ENCODE measurements around the gene MAGEA9B. TPM values are rescaled to one million over a fixed set of nuclear protein-coding genes. Genes with fewer than 3 reads are reported as not detected.
A peak's percentile ranks its signal among the peaks of the same experiment; 100 is the strongest.
"Not testable (repeated sequence)": the region's sequence is repeated elsewhere in the genome, so short reads cannot be mapped to it uniquely, and the experiment has no call there.

MAGEA9B gene
- total RNA-seq, 1 donor from 2014 or later: not detected

GRCh38 chrX:149551245-149551938 is 35.9 kb downstream of the MAGEA9B start:
- H3K36me3 ChIP-seq (ENCODE audit: control insufficient read depth in 3 of 3, insufficient read depth in 3 of 3, low read length in 3 of 3); H3K27ac ChIP-seq (ENCODE audit: low read depth, low read length); H3K9ac ChIP-seq (ENCODE audit: low read depth in 1 of 3, low read length in 3 of 3); H3K4me3 ChIP-seq (ENCODE audit: low read length in 3 of 3); H3K9me3 ChIP-seq (ENCODE audit: control insufficient read depth in 3 of 3, low read length in 3 of 3); H3K27me3 ChIP-seq (ENCODE audit: control insufficient read depth in 3 of 3, insufficient read depth in 3 of 3, low read length in 3 of 3); H3K4me1 ChIP-seq (ENCODE audit: control insufficient read depth in 3 of 3, insufficient read depth in 3 of 3, low read length in 3 of 3): not testable (repeated sequence)

- not testable (repeated sequence) for H3K4me1 ChIP-seq (ENCODE audit: control insufficient read depth in 3 of 3, insufficient read depth in 3 of 3, low read length in 3 of 3); H3K4me3 ChIP-seq (ENCODE audit: low read length in 3 of 3); H3K9ac ChIP-seq (ENCODE audit: low read depth in 1 of 3, low read length in 3 of 3); H3K27me3 ChIP-seq (ENCODE audit: control insufficient read depth in 3 of 3, insufficient read depth in 3 of 3, low read length in 3 of 3); H3K27ac ChIP-seq (ENCODE audit: low read depth, low read length); H3K9me3 ChIP-seq (ENCODE audit: control insufficient read depth in 3 of 3, low read length in 3 of 3); H3K36me3 ChIP-seq (ENCODE audit: control insufficient read depth in 3 of 3, insufficient read depth in 3 of 3, low read length in 3 of 3)
These were observed 36.8 kb downstream of the MAGEA9B start for GRCh38 chrX:149550454-149550853.

- not testable (repeated sequence) for H3K4me1 ChIP-seq (ENCODE audit: control insufficient read depth in 3 of 3, insufficient read depth in 3 of 3, low read length in 3 of 3); H3K36me3 ChIP-seq (ENCODE audit: control insufficient read depth in 3 of 3, insufficient read depth in 3 of 3, low read length in 3 of 3); H3K27me3 ChIP-seq (ENCODE audit: control insufficient read depth in 3 of 3, insufficient read depth in 3 of 3, low read length in 3 of 3); H3K27ac ChIP-seq (ENCODE audit: low read depth, low read length); H3K9me3 ChIP-seq (ENCODE audit: control insufficient read depth in 3 of 3, low read length in 3 of 3); H3K9ac ChIP-seq (ENCODE audit: low read depth in 1 of 3, low read length in 3 of 3); H3K4me3 ChIP-seq (ENCODE audit: low read length in 3 of 3)
These were observed 37.6 kb downstream of the MAGEA9B start, which contains the start of gene HSFX3 for GRCh38 chrX:149549701-149550100. TSS of gene HSFX3 (minus strand) at chrX:149549924. CDS start at chrX:149549852, 72 bp downstream.

GRCh38 chrX:149547782-149548181 is 39.5 kb downstream of the MAGEA9B start:
- H3K36me3 ChIP-seq (ENCODE audit: control insufficient read depth in 3 of 3, insufficient read depth in 3 of 3, low read length in 3 of 3); H3K27ac ChIP-seq (ENCODE audit: low read depth, low read length); H3K4me1 ChIP-seq (ENCODE audit: control insufficient read depth in 3 of 3, insufficient read depth in 3 of 3, low read length in 3 of 3); H3K4me3 ChIP-seq (ENCODE audit: low read length in 3 of 3); H3K9ac ChIP-seq (ENCODE audit: low read depth in 1 of 3, low read length in 3 of 3); H3K9me3 ChIP-seq (ENCODE audit: control insufficient read depth in 3 of 3, low read length in 3 of 3); H3K27me3 ChIP-seq (ENCODE audit: control insufficient read depth in 3 of 3, insufficient read depth in 3 of 3, low read length in 3 of 3): not testable (repeated sequence)

- H3K27me3 ChIP-seq (ENCODE audit: control insufficient read depth in 3 of 3, insufficient read depth in 3 of 3, low read length in 3 of 3); H3K9me3 ChIP-seq (ENCODE audit: control insufficient read depth in 3 of 3, low read length in 3 of 3); H3K9ac ChIP-seq (ENCODE audit: low read depth in 1 of 3, low read length in 3 of 3); H3K27ac ChIP-seq (ENCODE audit: low read depth, low read length); H3K4me3 ChIP-seq (ENCODE audit: low read length in 3 of 3); H3K36me3 ChIP-seq (ENCODE audit: control insufficient read depth in 3 of 3, insufficient read depth in 3 of 3, low read length in 3 of 3); H3K4me1 ChIP-seq (ENCODE audit: control insufficient read depth in 3 of 3, insufficient read depth in 3 of 3, low read length in 3 of 3): not testable (repeated sequence)
These were observed 40.3 kb downstream of the MAGEA9B start for GRCh38 chrX:149546962-149547361.

- not testable (repeated sequence) for H3K27ac ChIP-seq (ENCODE audit: low read depth, low read length); H3K36me3 ChIP-seq (ENCODE audit: control insufficient read depth in 3 of 3, insufficient read depth in 3 of 3, low read length in 3 of 3); H3K27me3 ChIP-seq (ENCODE audit: control insufficient read depth in 3 of 3, insufficient read depth in 3 of 3, low read length in 3 of 3); H3K9me3 ChIP-seq (ENCODE audit: control insufficient read depth in 3 of 3, low read length in 3 of 3); H3K4me3 ChIP-seq (ENCODE audit: low read length in 3 of 3); H3K9ac ChIP-seq (ENCODE audit: low read depth in 1 of 3, low read length in 3 of 3)
- H3K4me1 ChIP-seq (ENCODE audit: control insufficient read depth in 3 of 3, insufficient read depth in 3 of 3, low read length in 3 of 3): peaks cover 5 to 12% (median 8%) of the 10 kb centered on the region in 3 donors
These were observed 41.4 kb downstream of the MAGEA9B start for GRCh38 chrX:149545545-149546543.

- H3K4me3 ChIP-seq (ENCODE audit: low read length in 3 of 3): peak overlapping the region; percentile 86 to 93 (median 90)
- no peaks in the 10 kb centered on the region for H3K9me3 ChIP-seq (ENCODE audit: control insufficient read depth in 3 of 3, low read length in 3 of 3)
- H3K27me3 ChIP-seq (ENCODE audit: control insufficient read depth in 3 of 3, insufficient read depth in 3 of 3, low read length in 3 of 3): no peaks in the 10 kb centered on the region
- peak overlapping the region; percentile 90 to 94 (median 92) for H3K9ac ChIP-seq (ENCODE audit: low read depth in 1 of 3, low read length in 3 of 3)
- H3K4me1 ChIP-seq (ENCODE audit: control insufficient read depth in 3 of 3, insufficient read depth in 3 of 3, low read length in 3 of 3): peaks cover 5 to 17% (median 8%) of the 10 kb centered on the region in 3 donors
- H3K27ac ChIP-seq (ENCODE audit: low read depth, low read length): peak overlapping the region; percentile 96
- H3K36me3 ChIP-seq (ENCODE audit: control insufficient read depth in 3 of 3, insufficient read depth in 3 of 3, low read length in 3 of 3): no peaks in the 10 kb centered on the region
These were observed 45.7 kb downstream of the MAGEA9B start for GRCh38 chrX:149541521-149542047.

GRCh38 chrX:149540621-149541520 is 46.4 kb downstream of the MAGEA9B start, which contains the start of gene EOLA1:
TSS of gene EOLA1 (plus strand) at chrX:149541012. CDS start at chrX:149545631, 4,619 bp downstream.
- peaks cover 5 to 17% (median 8%) of the 10 kb centered on the region in 3 donors for H3K4me1 ChIP-seq (ENCODE audit: control insufficient read depth in 3 of 3, insufficient read depth in 3 of 3, low read length in 3 of 3)
- H3K36me3 ChIP-seq (ENCODE audit: control insufficient read depth in 3 of 3, insufficient read depth in 3 of 3, low read length in 3 of 3): peaks cover 1 to 2% (median 2%) of the 10 kb centered on the region in 3 donors
- peak within 1 kb of the TSS; percentile 96 for H3K27ac ChIP-seq (ENCODE audit: low read depth, low read length)
- H3K27me3 ChIP-seq (ENCODE audit: control insufficient read depth in 3 of 3, insufficient read depth in 3 of 3, low read length in 3 of 3): no peaks in the 10 kb centered on the region
- peak within 1 kb of the TSS; percentile 90 to 94 (median 92) for H3K9ac ChIP-seq (ENCODE audit: low read depth in 1 of 3, low read length in 3 of 3)
- H3K9me3 ChIP-seq (ENCODE audit: control insufficient read depth in 3 of 3, low read length in 3 of 3): no peaks in the 10 kb centered on the region
- H3K4me3 ChIP-seq (ENCODE audit: low read length in 3 of 3): peak within 1 kb of the TSS; percentile 86 to 93 (median 90)

- no peaks in the 10 kb centered on the region for H3K9me3 ChIP-seq (ENCODE audit: control insufficient read depth in 3 of 3, low read length in 3 of 3)
- peaks cover 3% of the 10 kb centered on the region in 3 donors for H3K36me3 ChIP-seq (ENCODE audit: control insufficient read depth in 3 of 3, insufficient read depth in 3 of 3, low read length in 3 of 3)
These were observed 47.1 kb downstream of the MAGEA9B start for GRCh38 chrX:149540131-149540620.

More at GRCh38 chrX:149540131-149540620, 47.1 kb downstream of the MAGEA9B start:
- Histone ChIP-seq H3K4me1 (ENCODE audit: control insufficient read depth in 3 of 3, insufficient read depth in 3 of 3, low read length in 3 of 3) (peaks cover 5 to 17% (median 8%) of the 10 kb centered on the region in 3 donors), H3K27ac (ENCODE audit: low read depth, low read length) (peak overlapping the region; percentile 96), H3K27me3 (ENCODE audit: control insufficient read depth in 3 of 3, insufficient read depth in 3 of 3, low read length in 3 of 3) (no peaks in the 10 kb centered on the region), H3K9ac (ENCODE audit: low read depth in 1 of 3, low read length in 3 of 3) (peak overlapping the region; percentile 90 to 94 (median 92)), H3K4me3 (ENCODE audit: low read length in 3 of 3) (peak overlapping the region; percentile 86 to 93 (median 90))

Data from skeletal muscle tissue (tissue), 4 donors.